Transverse colon (tissue), 4 donors: ENCODE results near the gene MRM2. TPM values are rescaled to one million over a fixed set of nuclear protein-coding genes. Genes with fewer than 3 reads are reported as not detected.

Source experiments
- DNase-seq: peaks from one replicate; pipeline ENCODE4 v3.0.0-alpha.2; 2019
- H3K27ac ChIP-seq, 4 donors: fragments of 200-600 bp; sonication (generic); 2 replicates each; pipeline ENCODE4 v1.5.1; 2016 to 2018; ENCODE audit warnings: inconsistent platforms in 4 of 4
- H3K27me3 ChIP-seq: fragments of 200-600 bp; sonication (generic); 2 replicates; pipeline ENCODE4 v1.5.1; 2017; ENCODE audit warnings: inconsistent platforms
- H3K36me3 ChIP-seq, 4 donors: fragments of 200-600 bp; sonication (generic); 2 replicates each; pipeline ENCODE4 v1.5.1; 2017 to 2019; ENCODE audit warnings: inconsistent platforms in 4 of 4
- H3K4me1 ChIP-seq, 4 donors: fragments of 200-600 bp; sonication (generic); 2 replicates each; pipeline ENCODE4 v1.5.1; 2017 to 2020; ENCODE audit warnings: inconsistent platforms in 4 of 4
- H3K4me3 ChIP-seq, 4 donors: fragments of 200-600 bp; sonication (generic); 1 replicate in 1 of 4; 2 replicates in 3 of 4; pipeline versions ENCODE4 v1.5.1 to v1.6.1; 2017 to 2019; ENCODE audit warnings: inconsistent platforms in 4 of 4
- H3K9me3 ChIP-seq, 2 donors: fragments of 200-600 bp; sonication (generic); 2 replicates each; pipeline ENCODE4 v1.5.1; 2017 to 2019; ENCODE audit warnings: inconsistent platforms in 2 of 2
- CTCF ChIP-seq, 5 experiments: fragments of 200-600 bp in 3 of 5; fragments of 450-650 bp in 2 of 5; sonication (generic) in 3 of 5; IDR thresholded peaks; 1 replicate in 2 of 5; 2 replicates in 3 of 5; pipeline ENCODE4 v1.5.1; 2016 to 2017; ENCODE audit warnings: antibody characterized with exemption in 5 of 5, inconsistent platforms in 3 of 5, mild to moderate bottlenecking in 2 of 5, moderate library complexity in 1 of 5
- EP300 ChIP-seq: sonication (generic); formaldehyde crosslinking; IDR thresholded peaks from one replicate; pipeline ENCODE4 v1.6.1; 2017; ENCODE audit warnings: antibody characterized with exemption, low read depth
- POLR2A ChIP-seq: fragments of 450-650 bp; IDR thresholded peaks from one replicate; pipeline ENCODE4 v1.6.1; 2016; ENCODE audit warnings: antibody characterized with exemption, mild to moderate bottlenecking, moderate library complexity
- POLR2AphosphoS5 ChIP-seq, 3 donors: sonication (generic); formaldehyde crosslinking; IDR thresholded peaks; one replicate each; pipeline ENCODE4 v1.6.1; 2016; ENCODE audit warnings: antibody characterized with exemption in 3 of 3
- WGBS, 2 donors: methylation state at CpG; one replicate each; pipeline ENCODE4 v1.1.5; 2018; ENCODE audit warnings: low coverage in 1 of 2; 5-methylcytosine and 5-hydroxymethylcytosine counted together
- in situ Hi-C, 4 donors: fragments of 200-750 bp; cut with MboI; loops; one replicate each; pipeline versions ENCODE4 v1.15.0 to v1.15.1; 2017; ENCODE audit warnings: low sequenced_read_pairs in 3 of 4, low pct_ligation_motif_present in 1 of 4, low pct_unique_long_range_greater_than_20kb in 1 of 4
- intact Hi-C: fragments of 100-400 bp; cut with DNase I; formaldehyde crosslinking; loops from one replicate; pipeline ENCODE4 v1.15.1; 2023; ENCODE audit warnings: low total_unique reads
- total RNA-seq, 4 donors: library from RNA; depleted of rRNA; stranded (reverse); fragments of >200 nt; gene quantifications; one replicate each; pipeline ENCODE4 v1.1.0, GENCODE V29; 2016

MRM2 gene
- total RNA-seq, 4 donors from 2014 or later: 2.2 to 15.3 (median 12.7) TPM

- no peak overlapping the region for H3K4me3 ChIP-seq
- no peaks in the 10 kb centered on the region for H3K4me1 ChIP-seq
- WGBS, 2 donors: 91% methylated on average over 16 of the region's 16 CpGs; no CpG with 5 or more reads in 1 of the 2 donors
- no peak for TF ChIP-seq CTCF (IDR thresholded peaks at IDR 0.05)
- no peak for TF ChIP-seq POLR2AphosphoS5 (IDR thresholded peaks at IDR 0.05)
- TF ChIP-seq EP300: no peak
- no peak for TF ChIP-seq POLR2A
- intact Hi-C loops (no loop called here), in situ Hi-C loops (loop anchor here in 3 of 4 donors (25.0 kb wide), 2 partner anchors 558 to 633 kb away; partner anchors contain the start of gene ELFN1 (in 2 of the 3))
- no peaks in the 10 kb centered on the region for H3K27me3 ChIP-seq
- H3K27ac ChIP-seq: no peak overlapping the region
- no peaks in the 10 kb centered on the region for H3K9me3 ChIP-seq
- DNase-seq: no peak
- H3K36me3 ChIP-seq: peaks cover 0 to 18% (median 8%) of the 10 kb centered on the region in 4 donors
Observed at GRCh38 chr7:2220506-2220905, 21.5 kb downstream of the MRM2 start.

GRCh38 chr7:2220030-2220429 is 22.0 kb downstream of the MRM2 start:
- 92 to 100% methylated on average over 5 to 19 of the region's 19 CpGs for WGBS, 2 donors
- Histone ChIP-seq H3K4me1 (no peaks in the 10 kb centered on the region), H3K36me3 (peaks cover 0 to 20% (median 8%) of the 10 kb centered on the region in 4 donors), H3K9me3 (no peaks in the 10 kb centered on the region), H3K4me3 (no peak overlapping the region), H3K27me3 (no peaks in the 10 kb centered on the region), H3K27ac (no peak overlapping the region)
- in situ Hi-C loops (loop anchor here in 3 of 4 donors (25.0 kb wide), 2 partner anchors 558 to 633 kb away; partner anchors contain the start of gene ELFN1 (in 2 of the 3)), intact Hi-C loops (no loop called here)
- DNase-seq: no peak
- no peak for TF ChIP-seq POLR2AphosphoS5 (IDR thresholded peaks at IDR 0.05)
- no peak for TF ChIP-seq POLR2A
- no peak for TF ChIP-seq CTCF (IDR thresholded peaks at IDR 0.05)
- no peak for TF ChIP-seq EP300

- in situ Hi-C loops: loop anchor here in 3 of 4 donors (25.0 kb wide), 2 partner anchors 557 to 632 kb away; partner anchors contain the start of gene ELFN1 (in 2 of the 3)
- peaks cover 0 to 20% (median 8%) of the 10 kb centered on the region in 4 donors for H3K36me3 ChIP-seq
Observed at GRCh38 chr7:2219606-2220005, 22.4 kb downstream of the MRM2 start.

GRCh38 chr7:2219136-2219535 is 22.9 kb downstream of the MRM2 start:
- peaks cover 0 to 20% (median 8%) of the 10 kb centered on the region in 4 donors for H3K36me3 ChIP-seq
- no peak for DNase-seq
- no peak for TF ChIP-seq EP300
- no peak for TF ChIP-seq POLR2A
- TF ChIP-seq POLR2AphosphoS5 (IDR thresholded peaks at IDR 0.05): no peak
- TF ChIP-seq CTCF (IDR thresholded peaks at IDR 0.05): no peak
- H3K27ac ChIP-seq: no peak overlapping the region
- H3K9me3 ChIP-seq: no peaks in the 10 kb centered on the region
- in situ Hi-C loops: loop anchor here in 3 of 4 donors (25.0 kb wide), 2 partner anchors 557 to 632 kb away; partner anchors contain the start of gene ELFN1 (in 2 of the 3)
- no peaks in the 10 kb centered on the region for H3K27me3 ChIP-seq
- H3K4me3 ChIP-seq: no peak overlapping the region
- WGBS, 2 donors: 94 to 97% methylated on average over 5 to 15 of the region's 15 CpGs
- no peaks in the 10 kb centered on the region for H3K4me1 ChIP-seq
- intact Hi-C loops: no loop called here

More at GRCh38 chr7:2219606-2220005, 22.4 kb downstream of the MRM2 start:
- no peaks in the 10 kb centered on the region for H3K4me1 ChIP-seq
- H3K27ac ChIP-seq: no peak overlapping the region
- H3K27me3 ChIP-seq: no peaks in the 10 kb centered on the region
- H3K4me3 ChIP-seq: no peak overlapping the region
- intact Hi-C loops: no loop called here
- no peaks in the 10 kb centered on the region for H3K9me3 ChIP-seq
- TF ChIP-seq CTCF (IDR thresholded peaks at IDR 0.05) (no peak), POLR2AphosphoS5 (IDR thresholded peaks at IDR 0.05) (no peak), EP300 (no peak), POLR2A (no peak)
- 95% methylated on average over 8 of the region's 8 CpGs; no CpG with 5 or more reads in 1 of the 2 donors for WGBS, 2 donors
- no peak for DNase-seq
